HuH-7.5 (cell line): ENCODE data around the gene CNTN4.
A peak's percentile ranks its signal among the peaks of the same experiment; 100 is the strongest.
"Not testable (repeated sequence)": the region's sequence is repeated elsewhere in the genome, so short reads cannot be mapped to it uniquely, and the experiment has no call there.

Experiments used
- DNase-seq: peaks from one replicate; pipeline ENCODE4 v3.0.0; 2011; ENCODE audit warnings: low spot score

Gene CNTN4

GRCh38 chr3:2978977-2979732, 880.5 kb downstream of the CNTN4 start:
- DNase-seq = no peak

- no peak for DNase-seq
Measured at GRCh38 chr3:2984005-2984830, 885.6 kb downstream of the CNTN4 start.

DNA sequence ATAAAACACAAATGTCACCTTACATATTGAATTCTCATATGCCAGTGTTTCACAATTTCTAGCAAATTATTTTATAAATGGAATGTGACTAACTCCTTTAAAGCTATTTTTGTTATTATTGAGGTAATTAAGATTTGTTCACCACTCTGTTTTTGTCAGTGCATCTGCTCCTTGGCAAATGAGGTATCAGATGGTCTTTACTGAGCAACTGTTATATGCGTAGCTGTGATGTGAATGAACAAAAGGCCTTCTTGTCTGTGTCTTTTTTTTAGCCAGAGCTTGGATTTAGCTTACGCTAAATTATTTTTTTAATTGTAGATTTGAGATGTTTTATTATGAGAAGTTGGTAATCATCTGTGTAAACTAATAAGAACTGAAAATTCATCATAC, 886.2 kb downstream of the CNTN4 start:
- DNase-seq = no peak

GRCh38 chr3:2985479-2985878, 886.8 kb downstream of the CNTN4 start:
- DNase-seq = no peak

DNA sequence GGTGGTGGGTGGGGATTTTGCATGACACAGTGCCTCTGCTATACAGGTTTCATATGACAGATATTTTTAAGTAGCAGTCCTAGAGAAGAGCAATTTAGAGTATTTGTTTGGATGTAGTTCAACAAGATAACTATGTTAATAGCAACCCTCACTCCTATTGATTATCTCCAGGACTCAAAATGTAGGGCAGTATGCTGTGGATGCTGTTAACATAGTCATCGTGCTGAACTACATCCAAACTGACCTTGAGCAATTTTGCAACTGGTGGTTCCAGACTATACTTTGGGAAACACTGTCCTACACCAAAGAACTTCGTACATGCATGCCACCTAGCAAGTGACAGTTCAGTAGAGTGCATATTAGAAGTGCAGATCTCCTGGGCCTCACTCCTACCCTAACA, 893.9 kb downstream of the CNTN4 start:
- DNase-seq = no peak

DNA sequence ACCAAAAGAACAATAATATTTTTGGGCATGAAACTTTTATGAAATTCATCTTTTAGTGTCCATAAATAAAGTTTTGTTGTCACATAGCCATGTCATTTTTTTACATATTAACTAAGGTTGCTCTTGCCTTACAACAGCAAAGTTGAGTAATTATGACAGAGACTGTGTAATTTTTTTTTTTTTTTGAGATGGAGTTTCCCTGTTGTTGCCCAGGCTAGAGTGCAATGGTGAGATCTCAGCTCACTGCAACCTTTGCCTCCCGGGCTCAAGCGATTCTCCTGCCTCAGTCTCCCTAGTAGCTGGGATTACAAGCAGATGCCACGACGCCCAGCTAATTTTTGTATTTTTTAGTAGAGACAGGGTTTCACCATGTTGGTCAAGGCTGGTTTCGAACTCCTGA, 894.5 kb downstream of the CNTN4 start:
- not testable (repeated sequence) for DNase-seq

DNA sequence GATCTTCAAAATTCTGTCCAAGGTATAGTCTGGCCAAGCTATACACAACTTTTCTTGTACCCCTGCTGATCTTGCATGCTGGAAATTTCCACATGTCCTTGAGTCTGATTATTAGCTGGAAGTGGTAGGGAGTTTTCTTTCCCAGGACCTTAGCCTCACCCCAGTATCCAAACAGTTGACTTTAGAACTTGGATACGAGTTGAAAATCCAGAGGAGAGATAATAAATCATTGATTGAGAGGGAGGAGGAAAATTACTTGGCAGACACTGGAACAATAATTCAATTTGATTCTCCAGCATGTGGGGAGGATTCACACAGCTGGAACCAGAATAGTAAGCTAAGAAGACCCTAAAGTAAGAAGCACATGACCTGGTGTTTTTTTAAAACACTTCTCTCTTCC, 895.1 kb downstream of the CNTN4 start:
- DNase-seq = no peak

- DNase-seq = no peak
Measured at GRCh38 chr3:2995195-2995594, 896.5 kb downstream of the CNTN4 start.

DNA sequence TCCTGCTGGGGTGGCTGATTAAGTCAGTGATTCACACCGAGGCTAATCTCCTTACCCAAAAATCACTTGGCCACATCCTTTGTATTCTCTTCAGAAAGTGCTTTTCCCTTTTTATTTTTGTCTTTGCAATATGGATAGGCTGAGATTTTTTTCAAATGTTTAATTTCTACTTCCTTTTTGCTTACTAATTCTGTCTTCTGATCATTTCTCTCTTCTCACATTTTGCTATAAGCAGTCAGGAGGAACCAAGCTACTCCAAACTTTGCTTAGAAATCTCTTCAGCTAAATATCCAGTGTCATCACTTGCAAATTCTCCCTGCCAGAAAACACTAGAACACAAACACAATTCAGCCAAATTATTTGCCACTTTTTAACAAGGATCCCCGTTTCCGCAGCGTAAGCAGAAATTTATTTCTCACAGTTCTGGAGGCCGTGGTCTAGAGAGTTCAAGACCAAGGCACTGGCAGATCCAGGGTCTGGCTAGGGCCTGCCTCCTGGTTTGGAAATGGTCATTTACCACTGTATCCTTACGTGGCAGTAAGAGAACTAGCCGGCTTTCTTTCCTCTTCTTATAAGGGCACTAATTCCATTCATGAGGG, 906.6 kb downstream of the CNTN4 start:
- no peak for DNase-seq

GRCh38 chr3:3013317-3014052, 914.8 kb downstream of the CNTN4 start:
- no peak for DNase-seq

GRCh38 chr3:3015185-3016089, 916.8 kb downstream of the CNTN4 start:
- DNase-seq = peak; percentile 39

GRCh38 chr3:3016226-3016625, 917.6 kb downstream of the CNTN4 start:
- DNase-seq = no peak

GRCh38 chr3:3020209-3020608, 921.5 kb downstream of the CNTN4 start:
- DNase-seq = no peak

DNA sequence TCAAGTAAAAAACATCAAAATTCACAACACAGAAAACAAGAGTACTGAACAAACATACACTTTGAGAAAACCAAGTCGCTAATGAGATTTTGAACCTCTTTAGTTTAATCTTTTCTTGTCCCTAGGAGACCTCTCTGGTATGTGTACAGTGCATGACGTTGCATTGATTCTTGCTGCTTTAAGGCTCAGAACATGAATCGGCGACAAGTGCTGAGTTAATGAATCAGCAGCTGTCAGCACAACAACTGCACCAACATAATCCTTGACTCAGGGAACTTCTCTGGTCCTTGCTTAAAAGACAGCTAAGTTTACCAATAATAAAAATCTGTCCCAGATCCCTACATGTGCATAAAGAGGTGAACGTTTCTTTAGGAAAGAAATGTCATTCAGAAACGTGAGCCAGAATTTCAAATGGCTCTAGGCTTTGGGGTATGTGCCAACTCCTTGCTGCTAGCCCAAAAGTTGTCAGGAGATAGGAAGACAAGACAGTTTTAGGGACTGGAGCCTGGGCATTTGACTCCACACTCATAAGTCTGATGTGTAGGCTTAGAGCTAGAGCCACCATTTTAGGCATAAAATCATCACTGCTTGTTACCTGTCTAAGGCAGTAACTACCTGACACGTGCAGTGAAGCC, 924.6 kb downstream of the CNTN4 start:
- DNase-seq = no peak

DNA sequence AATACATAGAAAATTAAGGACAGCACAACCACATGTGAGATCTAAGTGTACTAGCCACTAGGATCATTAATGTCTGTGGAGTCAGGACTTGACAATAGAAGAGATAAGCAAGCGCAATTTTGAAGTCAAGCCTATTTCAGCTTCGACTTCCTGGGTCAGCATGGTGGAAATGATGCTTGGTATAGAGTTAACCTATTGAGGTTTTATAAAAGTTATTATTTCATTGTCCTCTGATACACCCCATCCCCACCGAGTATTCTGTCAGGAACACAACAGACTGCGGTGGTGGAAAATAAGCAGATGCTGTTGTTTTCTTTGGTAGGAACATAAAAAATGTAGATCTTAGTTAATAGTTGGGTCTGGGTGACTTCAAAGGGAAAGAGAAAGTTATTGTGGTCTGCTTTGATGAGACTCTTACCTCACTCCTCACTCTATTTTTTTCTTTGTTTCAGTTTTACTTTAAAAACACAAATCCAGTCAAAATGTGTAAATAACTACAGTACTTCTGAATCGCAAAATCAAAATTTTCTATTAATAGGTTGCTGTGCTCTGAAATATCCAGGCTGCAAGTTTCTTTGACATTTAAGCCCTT, 929.4 kb downstream of the CNTN4 start:
- DNase-seq = no peak

GRCh38 chr3:3031326-3031725, 932.7 kb downstream of the CNTN4 start:
- no peak for DNase-seq

DNA sequence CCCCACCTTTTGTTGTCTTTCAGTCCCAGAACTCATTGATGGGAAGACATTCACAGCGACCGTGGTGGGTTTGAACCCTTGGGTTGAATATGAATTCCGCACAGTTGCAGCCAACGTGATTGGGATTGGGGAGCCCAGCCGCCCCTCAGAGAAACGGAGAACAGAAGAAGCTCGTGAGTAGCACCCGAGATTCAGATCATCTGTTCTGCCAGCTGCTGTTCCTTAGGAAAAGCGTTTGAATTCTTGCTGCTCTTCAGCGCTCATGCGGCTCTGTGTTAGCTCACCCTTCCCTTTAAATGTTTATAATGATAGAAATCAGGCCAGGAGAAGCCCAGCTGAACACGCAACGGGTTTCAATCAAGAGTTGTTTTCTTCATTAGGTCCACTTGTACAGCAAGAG, 938.5 kb downstream of the CNTN4 start:
- no peak for DNase-seq

DNA sequence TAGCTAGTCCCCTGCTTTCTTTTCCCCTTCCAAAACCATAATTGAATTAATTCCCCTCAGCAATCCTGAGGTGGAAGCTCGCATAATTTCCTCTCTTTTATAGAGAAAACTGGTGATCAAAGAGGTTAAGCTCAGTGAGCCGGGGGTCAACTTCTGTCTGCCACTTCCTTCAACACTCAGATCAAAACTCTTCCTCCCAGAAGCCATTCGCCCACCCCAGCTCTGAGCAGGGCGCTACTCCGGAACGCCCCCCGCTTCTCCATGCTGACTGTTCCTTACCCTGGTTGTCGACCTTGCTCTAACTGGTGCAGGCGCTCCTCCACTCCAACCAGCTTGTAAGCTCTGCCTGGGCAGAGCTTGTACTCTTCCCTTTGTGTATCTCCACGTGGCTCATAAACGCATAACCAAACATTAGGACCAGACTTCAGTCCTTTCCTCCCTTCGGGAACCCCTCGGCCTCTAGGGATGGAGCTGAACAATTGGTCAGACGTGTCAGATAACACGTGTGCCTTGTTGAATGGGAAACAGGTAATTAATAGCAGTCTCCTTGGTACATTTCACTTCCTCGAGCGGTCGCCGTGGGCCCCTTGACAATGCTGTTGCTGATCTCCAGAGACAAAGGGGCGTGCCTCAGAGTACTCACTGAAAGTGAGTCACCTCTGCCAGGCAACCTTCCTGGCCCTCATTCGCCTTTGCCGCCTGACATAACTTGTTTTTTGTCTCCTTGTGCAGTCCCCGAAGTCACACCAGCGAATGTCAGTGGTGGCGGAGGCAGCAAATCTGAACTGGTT, 939.7 kb downstream of the CNTN4 start:
- no peak for DNase-seq

DNA sequence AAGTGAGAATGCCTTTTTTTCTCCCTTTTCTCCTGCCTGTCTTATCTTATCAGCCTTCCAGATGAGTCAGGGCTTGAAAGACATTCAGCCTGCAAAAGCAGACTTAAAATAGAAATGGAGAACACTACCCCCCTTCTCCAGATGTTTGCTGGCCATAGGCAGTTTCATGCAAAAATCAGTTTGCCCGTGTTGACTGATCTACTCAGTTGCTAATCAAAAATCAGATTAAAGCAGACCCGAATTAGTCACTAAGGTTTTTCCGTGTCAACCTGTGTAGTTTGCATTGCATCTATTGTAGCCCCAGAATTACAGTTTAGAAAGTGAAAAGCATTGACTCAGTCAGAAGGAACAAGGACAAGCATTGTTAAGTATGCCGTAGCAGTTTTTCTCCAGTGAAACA, 955.3 kb downstream of the CNTN4 start:
- no peak for DNase-seq

- no peak for DNase-seq
Measured at GRCh38 chr3:3059645-3060044, 961.0 kb downstream of the CNTN4 start.
